Transverse colon (tissue), 3 donors: Measurements from ENCODE around the gene GRM6.

Experiments
- CTCF ChIP-seq, 5 experiments: fragments of 200-600 bp in 3 of 5; fragments of 450-650 bp in 2 of 5; sonication (generic) in 3 of 5; IDR thresholded peaks; 1 replicate in 2 of 5; 2 replicates in 3 of 5; pipeline ENCODE4 v1.5.1; 2016 to 2017; ENCODE audit warnings: antibody characterized with exemption in 5 of 5, inconsistent platforms in 3 of 5, mild to moderate bottlenecking in 2 of 5, moderate library complexity in 1 of 5
- POLR2A ChIP-seq: fragments of 450-650 bp; IDR thresholded peaks from one replicate; pipeline ENCODE4 v1.6.1; 2016; ENCODE audit warnings: antibody characterized with exemption, mild to moderate bottlenecking, moderate library complexity

GRCh38 chr5:179033004-179033580 is 38.0 kb upstream of the GRM6 start:
- TF ChIP-seq CTCF (IDR thresholded peaks at IDR 0.05) (no peak), POLR2A (no peak)
